ENCODE data around the gene LCAT. TPM values are rescaled to one million over a fixed set of nuclear protein-coding genes. Genes with fewer than 3 reads are reported as not detected.

The LCAT gene
- total and polyA plus RNA-seq, 9 of the 15 experiments (the other 6 are each of a cell fraction or from before 2014, with no cell fraction given) = 0.46 to 21.0 (median 5.0) TPM

- peak; percentile 8; the same call in 1 of the 2 replicates for TF ChIP-seq E4F1 (CRISPR knock-in tag; IDR thresholded peaks at IDR 0.05; ENCODE audit: borderline replicate concordance)
- TF ChIP-seq KLF16 (IDR thresholded peaks at IDR 0.05) = peak; percentile 9; the same call in 1 of the 2 replicates
- TF ChIP-seq ZNF197 (CRISPR knock-in tag; IDR thresholded peaks at IDR 0.05; ENCODE audit: low read depth) = no peak
- peak; percentile 88; the same call in 1 of the 2 replicates for TF ChIP-seq POLR2AphosphoS2 (IDR thresholded peaks at IDR 0.05; ENCODE audit: low read length)
- TF ChIP-seq ZNF408 (CRISPR knock-in tag; IDR thresholded peaks at IDR 0.05; ENCODE audit: low read depth) = no peak
- peak; percentile 61; the same call in 1 of the 2 replicates for TF ChIP-seq ELF4 (CRISPR knock-in tag; IDR thresholded peaks at IDR 0.05)
- TF ChIP-seq STAT5A (IDR thresholded peaks at IDR 0.05; ENCODE audit: borderline replicate concordance, low read length) = no peak
- TF ChIP-seq HBP1 (CRISPR knock-in tag; IDR thresholded peaks at IDR 0.05) = peak; percentile 52; the same call in 1 of the 2 replicates
- TF ChIP-seq E2F5 (CRISPR knock-in tag; IDR thresholded peaks at IDR 0.05) = no peak
- TF ChIP-seq XRCC3 (IDR thresholded peaks at IDR 0.05) = no peak
- TF ChIP-seq GABPB1 (CRISPR knock-in tag; IDR thresholded peaks at IDR 0.05) = peak; percentile 95
- peak; percentile 95 to 96 for TF ChIP-seq SIN3A (IDR thresholded peaks at IDR 0.05; ENCODE audit: borderline replicate concordance in 2 of 2, control insufficient read depth in 1 of 2, low read depth in 2 of 2, low read length in 2 of 2)
- TF ChIP-seq CBFB (CRISPR knock-in tag; IDR thresholded peaks at IDR 0.05) = peak; percentile 88; the same call in 1 of the 2 replicates
- TF ChIP-seq MEIS2 (IDR thresholded peaks at IDR 0.05; ENCODE audit: partially characterized antibody) = peak; percentile 80
- TF ChIP-seq E2F8 (IDR thresholded peaks at IDR 0.05; ENCODE audit: low read depth, partially characterized antibody) = peak; percentile 29
- TF ChIP-seq E2F1 (CRISPR knock-in tag; IDR thresholded peaks at IDR 0.05) = 0 out of 2 replicates have a peak, but pooled peaks have one; percentile 73
- peak; percentile 77 for TF ChIP-seq OTX1 (CRISPR knock-in tag; IDR thresholded peaks at IDR 0.05)
- 0 out of 2 replicates have a peak, but pooled peaks have one; percentile 57 for TF ChIP-seq FOXP1 (CRISPR knock-in tag; IDR thresholded peaks at IDR 0.05)
These were observed 8.4 kb downstream of the LCAT start (continued) for GRCh38 chr16:67935402-67936123.
